K562 (cell line): ENCODE data around the gene COL4A1. TPM values are rescaled to one million over a fixed set of nuclear protein-coding genes. Genes with fewer than 3 reads are reported as not detected.

ENCODE experiments used
- ATAC-seq: fragments of 200-7000 bp; cut with Tn5 transposase; 3 replicates; pipeline ENCODE4 v1.9.1; 2020; ENCODE audit warnings: moderate library complexity
- BruUV-seq: library from RNA; stranded (reverse); fragments of 400-500 nt; replicated peaks from 2 replicates; lab custom pipeline; 2021; lab: Mats Ljungman, UMichigan
- CTCF ChIA-PET: fragments of 300-600 bp; formaldehyde crosslinking; extraction: SDS; loops from one replicate; lab custom pipeline; 2021; ENCODE audit warnings: low intra/inter-chr PET ratio; lab: Yijun Ruan, JAX
- POLR2A ChIA-PET: fragments of 300-600, 350-650 bp; sonication (Branson Sonifier 250); formaldehyde crosslinking; extraction: SDS; loops from one replicate; lab custom pipeline; 2021; ENCODE audit warnings: antibody characterized with exemption, inconsistent platforms; lab: Yijun Ruan, JAX
- DNase-seq, 4 experiments: peaks; one replicate each; pipeline versions ENCODE4 v3.0.0 to v3.0.0-alpha.2; 2011 to 2018; ENCODE audit warnings: low spot score in 3 of 4, mixed read lengths in 3 of 4; ENCODE audit errors: extremely low read depth in 1 of 4
- FAIRE-seq: peaks from 2 replicates; lab custom pipeline; 2011; peaks lifted over from hg19 to GRCh38; lab: Jason Lieb, UNC
- H2AFZ ChIP-seq: 2 replicates; pipeline ENCODE4 v1.6.0; 2011; ENCODE audit warnings: low read depth, low read length, control low read depth, inconsistent platforms
- H3K27ac ChIP-seq: fragments of 200-600 bp; 3 replicates; pipeline ENCODE4 v1.8.0; 2011; ENCODE audit warnings: low read depth, mild to moderate bottlenecking, control low read depth, inconsistent platforms, low read length, moderate library complexity, mixed read lengths; ENCODE audit errors: extremely low read depth
- H3K27me3 ChIP-seq, 2 experiments: fragments of 300-600 bp in 1 of 2; 2 replicates in 1 of 2; 3 replicates in 1 of 2; pipeline versions ENCODE4 v1.6.0 to v1.8.0; 2011; ENCODE audit warnings: inconsistent platforms in 2 of 2, low read length in 2 of 2, mild to moderate bottlenecking in 1 of 2, mixed read lengths in 1 of 2, moderate library complexity in 1 of 2; ENCODE audit not compliant: control insufficient read depth in 2 of 2, insufficient read depth in 2 of 2
- H3K36me3 ChIP-seq: fragments of 300-600 bp; 3 replicates; pipeline ENCODE4 v1.8.0; 2011; ENCODE audit warnings: mild to moderate bottlenecking, low read length, inconsistent platforms; ENCODE audit not compliant: control insufficient read depth, insufficient read depth
- H3K4me1 ChIP-seq, 2 experiments: fragments of 200-600 bp in 1 of 2; replicated peaks in 1 of 2; 2 replicates in 1 of 2; 3 replicates in 1 of 2; pipeline versions ENCODE4 v1.5.1 to v1.8.0; 2011; ENCODE audit warnings: inconsistent platforms in 2 of 2, low read length in 2 of 2, mild to moderate bottlenecking in 1 of 2, mixed read lengths in 1 of 2, moderate library complexity in 1 of 2; ENCODE audit not compliant: control insufficient read depth in 2 of 2, insufficient read depth in 2 of 2
- H3K4me2 ChIP-seq: 2 replicates; pipeline ENCODE4 v1.6.1; 2011; ENCODE audit warnings: low read length, control low read depth, inconsistent platforms, mixed read lengths; ENCODE audit not compliant: insufficient read depth
- H3K4me3 ChIP-seq: fragments of 200-600 bp; sonication (generic), shearing (Covaris generic); 2 replicates; pipeline ENCODE4 v1.5.1; 2016; ENCODE audit warnings: control low read depth, inconsistent platforms
- H3K79me2 ChIP-seq: fragments of 200-600 bp; 3 replicates; pipeline ENCODE4 v1.8.0; 2011; ENCODE audit warnings: low read length, inconsistent platforms; ENCODE audit not compliant: control insufficient read depth, insufficient read depth
- H3K9ac ChIP-seq, 2 experiments: 2 replicates each; pipeline versions ENCODE4 v1.6.0 to v1.6.1; 2011; ENCODE audit warnings: low read depth in 2 of 2, low read length in 2 of 2, control low read depth in 1 of 2, inconsistent platforms in 1 of 2, mild to moderate bottlenecking in 1 of 2, mixed read lengths in 1 of 2; ENCODE audit not compliant: insufficient read depth in 1 of 2
- H3K9me1 ChIP-seq: one replicate; pipeline ENCODE4 v1.6.0; 2011; ENCODE audit warnings: inconsistent platforms, mild to moderate bottlenecking, low read length, moderate library complexity; ENCODE audit not compliant: control insufficient read depth, insufficient read depth
- H3K9me3 ChIP-seq: replicated peaks from 2 replicates; pipeline ENCODE4 v1.5.1; 2011; ENCODE audit warnings: low read depth, low read length, inconsistent platforms; ENCODE audit not compliant: control insufficient read depth, insufficient read depth
- H4K20me1 ChIP-seq: replicated peaks from 2 replicates; pipeline ENCODE4 v1.6.1; 2011; ENCODE audit warnings: low read length, inconsistent platforms, mixed read lengths; ENCODE audit not compliant: control insufficient read depth, insufficient read depth
- ARID2 ChIP-seq: fragments of 450-650 bp; IDR thresholded peaks from 2 replicates; pipeline ENCODE4 v1.6.1; 2017; ENCODE audit warnings: antibody characterized with exemption, mild to moderate bottlenecking
- CBX8 ChIP-seq: fragments of 200-600 bp; sonication (generic); IDR thresholded peaks from 2 replicates; pipeline ENCODE4 v1.6.1; 2012; ENCODE audit warnings: borderline replicate concordance, mixed run types, low read depth, mild to moderate bottlenecking, moderate library complexity, mixed read lengths, low read length, control low read depth, inconsistent platforms; ENCODE audit not compliant: poor library complexity, severe bottlenecking; ENCODE audit errors: extremely low read depth
- CREB3 ChIP-seq: fragments of 450-650 bp; conservative IDR thresholded peaks from 2 replicates; pipeline ENCODE4 v1.6.1; 2016; ENCODE audit warnings: missing genetic modification characterization, low read depth, mild to moderate bottlenecking, missing compliant biosample characterization, moderate library complexity
- CSDE1 ChIP-seq, 2 experiments: fragments of 450-650 bp; IDR thresholded peaks; 2 replicates each; pipeline ENCODE4 v1.6.1; 2016; ENCODE audit warnings: mild to moderate bottlenecking in 1 of 2
- FOSL1 ChIP-seq: fragments of 200-800 bp; sonication (Bioruptor generic); conservative IDR thresholded peaks from 2 replicates; pipeline ENCODE4 v1.6.1; 2016; ENCODE audit warnings: missing genetic modification characterization, missing compliant biosample characterization
- KDM2B ChIP-seq: fragments of 250-450 bp; sonication (Bioruptor Pico); IDR thresholded peaks from 2 replicates; pipeline ENCODE4 v1.8.0; 2021; ENCODE audit warnings: mild to moderate bottlenecking, moderate library complexity
- SAFB ChIP-seq: fragments of 200-400 bp; formaldehyde crosslinking; IDR thresholded peaks from 2 replicates; pipeline ENCODE4 v1.6.1; 2017; ENCODE audit warnings: low read depth, low read length, borderline replicate concordance
- SRSF7 ChIP-seq: fragments of 200-400 bp; formaldehyde crosslinking; optimal IDR thresholded peaks from 2 replicates; pipeline ENCODE3; 2017; ENCODE audit warnings: mild to moderate bottlenecking, low read depth, low read length
- WGBS: fragments of 100-300 bp; shearing (Covaris generic); methylation state at CpG from one replicate; pipeline ENCODE4 v1.1.6; 2016; ENCODE audit warnings: low coverage, mixed read lengths; ENCODE audit not compliant: insufficient coverage; ENCODE audit errors: missing lambda C conversion rate; 5-methylcytosine and 5-hydroxymethylcytosine counted together
- in situ Hi-C: fragments of 300-500 bp; cut with MboI; formaldehyde crosslinking; loops from 4 replicates; pipeline ENCODE4 v1.15.0; 2018; ENCODE audit warnings: inconsistent platforms, mixed read lengths
- intact Hi-C: fragments of 100-400 bp; cut with micrococcal nuclease; formaldehyde crosslinking; loops from 2 replicates; pipeline ENCODE4 v1.14.2; 2022
- polyA plus RNA-seq, 8 experiments: library from polyadenylated mRNA; depleted of rRNA in 4 of 8; stranded (reverse) in 5 of 8; unstranded in 3 of 8; fragments of >200 nt; fragmentation: Nextera tagmentation in 2 of 8; fragmentation: Illumina TruSeq in 1 of 8; extraction: Ambion mirVana in 2 of 8; extraction: Trizol in 1 of 8; gene quantifications; 2 replicates each; pipeline versions ENCODE4 v1.2.1 to v1.2.3, GENCODE V29; 2011 to 2014; ENCODE audit warnings: inconsistent platforms in 1 of 8, missing spikeins in 1 of 8
- total RNA-seq, 7 experiments: library from RNA; depleted of rRNA in 6 of 7; stranded (reverse); fragments of >200 nt in 6 of 7; fragmentation: Illumina TruSeq in 2 of 7; extraction: Trizol in 2 of 7; gene quantifications; 2 replicates each; pipeline versions ENCODE4 v1.2.1 to v1.2.3, GENCODE V29; 2011 to 2021; ENCODE audit warnings: low replicate concordance in 1 of 7

COL4A1 gene
- total and polyA plus RNA-seq, 9 of the 15 experiments (the other 6 are each of a cell fraction or from before 2014, with no cell fraction given), result 0.35 TPM; not detected in 8

DNA sequence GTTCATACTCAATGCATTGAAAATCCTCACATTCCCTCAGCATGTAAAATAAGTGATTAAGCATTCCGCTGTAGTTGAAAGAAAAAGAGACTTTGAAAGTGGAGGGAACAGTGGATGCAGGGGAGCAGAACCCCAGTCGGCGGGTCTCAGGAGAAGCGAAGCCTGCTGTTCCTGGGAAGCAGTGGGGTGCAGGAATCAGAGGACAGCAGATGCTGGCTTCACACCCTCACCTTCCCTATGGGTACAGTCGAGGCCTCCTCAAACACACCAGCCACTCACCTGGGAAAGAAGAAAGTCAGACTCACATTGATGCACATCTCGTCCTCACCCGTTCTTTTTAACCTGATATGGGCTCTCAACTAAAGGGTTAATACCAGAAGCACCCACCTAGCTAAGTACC, 38.3 kb upstream of the COL4A1 start:
- in situ Hi-C loops, result no loop called here
- no peaks in the 10 kb centered on the region for H3K4me1 ChIP-seq

DNA sequence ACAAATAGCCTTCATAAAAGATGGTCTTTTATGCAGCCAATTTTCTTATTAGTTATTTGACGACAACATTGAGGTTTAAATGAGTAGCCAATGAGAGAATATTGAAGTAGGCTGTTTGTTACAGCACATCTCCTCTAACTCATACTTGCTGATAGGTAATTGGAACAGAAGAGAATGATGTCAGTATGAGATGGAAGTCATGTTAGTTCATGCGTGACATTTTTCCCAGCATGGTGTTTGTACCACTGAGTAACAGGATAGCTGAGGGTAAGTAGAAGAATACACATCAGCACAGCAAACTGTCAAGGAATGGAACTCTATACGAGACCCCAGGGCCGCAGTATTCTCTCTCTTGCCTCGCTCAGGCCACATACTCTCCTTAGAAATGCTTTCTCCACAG, 37.4 kb upstream of the COL4A1 start:
- no peaks in the 10 kb centered on the region for H3K9me3 ChIP-seq
- no peak overlapping the region for H3K4me2 ChIP-seq
- no peaks in the 10 kb centered on the region for H3K9me1 ChIP-seq
- H3K27me3 ChIP-seq, result peaks cover 0 to 55% of the 10 kb centered on the region in 2 experiments
- H4K20me1 ChIP-seq, result no peaks in the 10 kb centered on the region
- in situ Hi-C loops (no loop called here), intact Hi-C loops (no loop called here)
- no peak overlapping the region for H2AFZ ChIP-seq
- H3K27ac ChIP-seq, result no peak overlapping the region
- no peak overlapping the region for H3K9ac ChIP-seq
- ChIA-PET CTCF (no interaction called here), POLR2A (no interaction called here)
- 2% methylated on average over 5 of the region's 5 CpGs for WGBS
- H3K4me1 ChIP-seq, result no peaks in the 10 kb centered on the region
- TF ChIP-seq KDM2B (CRISPR knock-in tag) (no peak), ARID2 (no peak)
- no peak overlapping the region for H3K4me3 ChIP-seq
- DNase-seq (no peak), FAIRE-seq (no peak), ATAC-seq (no peak)
- no peaks in the 10 kb centered on the region for H3K79me2 ChIP-seq
- H3K36me3 ChIP-seq, result no peaks in the 10 kb centered on the region
- BruUV-seq, result no TSS peak

More for the DNA sequence above, 38.3 kb upstream of the COL4A1 start:
- CTCF ChIA-PET, result no interaction called here
- H4K20me1 ChIP-seq, result no peaks in the 10 kb centered on the region
- peaks cover 0 to 50% of the 10 kb centered on the region in 2 experiments for H3K27me3 ChIP-seq
- H3K79me2 ChIP-seq, result no peaks in the 10 kb centered on the region
- no peak overlapping the region for H3K9ac ChIP-seq
- POLR2A ChIA-PET, result no interaction called here
- TF ChIP-seq SAFB, result no peak
- no peak for TF ChIP-seq FOSL1
- TF ChIP-seq CREB3, result no peak
- TF ChIP-seq SRSF7, result no peak
- TF ChIP-seq CSDE1 (IDR thresholded peaks at IDR 0.05), result no peak
- no peak for TF ChIP-seq CBX8
- no peak overlapping the region for H3K4me2 ChIP-seq
- H3K36me3 ChIP-seq, result no peaks in the 10 kb centered on the region
- no peak overlapping the region for H2AFZ ChIP-seq
- ATAC-seq, result no peak
- no peaks in the 10 kb centered on the region for H3K9me1 ChIP-seq
- WGBS, result 2% methylated on average over 7 of the region's 7 CpGs
- DNase-seq, result no peak
- no peaks in the 10 kb centered on the region for H3K9me3 ChIP-seq
- no TSS peak for BruUV-seq
- H3K4me3 ChIP-seq, result no peak overlapping the region
- no peak overlapping the region for H3K27ac ChIP-seq
- FAIRE-seq, result no peak
- intact Hi-C loops, result no loop called here
